ENCODE results near the gene PRPS1L1. TPM values are rescaled to one million over a fixed set of nuclear protein-coding genes. Genes with fewer than 3 reads are reported as not detected.

PRPS1L1 gene
- total RNA-seq, 6 experiments from 2014 or later: not detected

- intact Hi-C loops (cut with DNase I): no loop called here
- Histone ChIP-seq H3K27ac (no peak overlapping the region), H3K27me3 (no peaks in the 10 kb centered on the region), H3K4me1 (no peaks in the 10 kb centered on the region), H3K36me3 (no peaks in the 10 kb centered on the region), H3K9me3 (no peaks in the 10 kb centered on the region), H3K4me3 (no peak overlapping the region)
- DNase-seq (no peak), ATAC-seq (no peak)
- TF ChIP-seq POLR2A (IDR thresholded peaks at IDR 0.05): no peak
- TF ChIP-seq CTCF (IDR thresholded peaks at IDR 0.05): no peak
- WGBS (ENCODE audit: insufficient coverage, low coverage, low lambda C conversion rate, missing lambda C conversion rate): 74% methylated on average over 2 of the region's 3 CpGs
Observed at GRCh38 chr7:18004372-18004771, 23.3 kb downstream of the PRPS1L1 start.

- intact Hi-C loops (cut with DNase I): no loop called here
- Histone ChIP-seq H3K27ac (no peak overlapping the region), H3K4me3 (no peak overlapping the region), H3K36me3 (no peaks in the 10 kb centered on the region), H3K4me1 (no peaks in the 10 kb centered on the region), H3K27me3 (no peaks in the 10 kb centered on the region), H3K9me3 (peaks cover 0 to 5% (median 0%) of the 10 kb centered on the region in 4 donors)
- no peak for DNase-seq
- WGBS (ENCODE audit: insufficient coverage, low coverage, low lambda C conversion rate, missing lambda C conversion rate): 40% methylated on average over 4 of the region's 4 CpGs
- ATAC-seq: no peak
- TF ChIP-seq POLR2A (IDR thresholded peaks at IDR 0.05) (no peak), CTCF (IDR thresholded peaks at IDR 0.05) (no peak)
Observed at GRCh38 chr7:18003286-18003994, 24.2 kb downstream of the PRPS1L1 start.

- DNase-seq (no peak), ATAC-seq (no peak)
- H3K36me3 ChIP-seq: no peaks in the 10 kb centered on the region
- intact Hi-C loops (cut with DNase I): no loop called here
- H3K27me3 ChIP-seq: no peaks in the 10 kb centered on the region
- H3K4me1 ChIP-seq: no peaks in the 10 kb centered on the region
- 62% methylated on average over 2 of the region's 2 CpGs for WGBS (ENCODE audit: insufficient coverage, low coverage, low lambda C conversion rate, missing lambda C conversion rate)
- no peak overlapping the region for H3K27ac ChIP-seq
- peaks cover 0 to 5% (median 0%) of the 10 kb centered on the region in 4 donors for H3K9me3 ChIP-seq
- no peak overlapping the region for H3K4me3 ChIP-seq
- TF ChIP-seq CTCF (IDR thresholded peaks at IDR 0.05): no peak
- TF ChIP-seq POLR2A (IDR thresholded peaks at IDR 0.05): no peak
Observed at GRCh38 chr7:17998692-17999091, 29.0 kb downstream of the PRPS1L1 start.

- WGBS (ENCODE audit: insufficient coverage, low coverage, low lambda C conversion rate, missing lambda C conversion rate): 75% methylated on average over 1 of the region's 1 CpG
- H3K27ac ChIP-seq: no peak overlapping the region
- H3K4me3 ChIP-seq: no peak overlapping the region
- H3K27me3 ChIP-seq: no peaks in the 10 kb centered on the region
- intact Hi-C loops (cut with DNase I): no loop called here
- DNase-seq: no peak
- peaks cover 0 to 5% (median 0%) of the 10 kb centered on the region in 4 donors for H3K9me3 ChIP-seq
- no peaks in the 10 kb centered on the region for H3K36me3 ChIP-seq
- H3K4me1 ChIP-seq: no peaks in the 10 kb centered on the region
- TF ChIP-seq POLR2A (IDR thresholded peaks at IDR 0.05) (no peak), CTCF (IDR thresholded peaks at IDR 0.05) (no peak)
- no peak for ATAC-seq
Observed at GRCh38 chr7:17996442-17997223, 31.0 kb downstream of the PRPS1L1 start.
